GM12865 (cell line): ENCODE measurements around the gene ZNF763.
A peak's percentile ranks its signal among the peaks of the same experiment; 100 is the strongest.
"Not testable (repeated sequence)": the region's sequence is repeated elsewhere in the genome, so short reads cannot be mapped to it uniquely, and the experiment has no call there.

Source experiments
- DNase-seq: peaks from one replicate; pipeline ENCODE4 v3.0.0; 2010; ENCODE audit warnings: low read depth
- H3K4me3 ChIP-seq: 2 replicates; pipeline ENCODE4 v1.5.1; 2011; ENCODE audit warnings: mild to moderate bottlenecking, low read depth, low read length, control low read depth
- TF ChIP-seq, protein P1 (sequence below): IDR thresholded peaks from 2 replicates; pipeline ENCODE4 v1.5.1; 2011; ENCODE audit warnings: low read length, control low read depth, low read depth, inconsistent platforms; ENCODE audit not compliant: insufficient read depth; ENCODE audit errors: missing control alignments

Gene ZNF763

DNA sequence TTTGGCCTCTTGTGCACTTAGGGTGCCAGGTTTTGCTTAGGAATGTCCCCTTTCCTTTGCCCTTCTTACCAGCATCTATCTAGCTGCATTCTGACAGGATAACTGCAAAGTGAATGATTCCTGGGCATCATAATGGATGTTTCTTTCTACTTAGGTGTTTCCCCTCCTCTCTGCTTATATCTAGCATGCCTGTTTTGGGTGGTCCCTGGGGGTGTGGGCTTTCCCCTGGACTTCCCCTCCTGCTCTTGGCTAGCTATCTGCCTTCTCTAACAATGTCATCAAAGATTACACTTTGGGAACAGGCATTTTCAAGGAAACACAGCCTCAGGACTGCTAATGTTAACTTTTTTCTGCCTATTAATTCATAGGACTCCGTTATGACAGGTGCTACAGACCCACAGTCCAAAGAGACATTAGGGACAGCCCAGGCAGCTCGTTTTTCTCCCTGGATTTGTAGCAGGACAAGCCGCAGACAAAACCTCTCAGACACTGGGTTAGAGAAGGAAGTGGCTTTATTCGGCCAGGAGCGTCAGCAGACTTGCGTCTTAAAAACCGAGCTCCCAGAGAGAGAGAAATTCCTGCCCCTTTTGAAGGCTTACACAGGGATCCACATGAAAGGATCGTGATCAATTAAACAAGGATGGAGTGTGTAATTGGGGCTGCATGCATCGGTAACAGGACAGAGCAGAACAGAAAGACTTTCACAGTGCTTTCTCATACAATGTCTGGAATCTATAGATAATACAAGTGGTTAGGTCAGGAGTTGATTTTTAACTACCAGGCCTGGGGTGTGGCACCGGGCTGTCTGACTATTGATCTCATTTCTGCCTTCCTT lies 22.6 kb upstream of the ZNF763 start:
- TF ChIP-seq, protein P1, sequence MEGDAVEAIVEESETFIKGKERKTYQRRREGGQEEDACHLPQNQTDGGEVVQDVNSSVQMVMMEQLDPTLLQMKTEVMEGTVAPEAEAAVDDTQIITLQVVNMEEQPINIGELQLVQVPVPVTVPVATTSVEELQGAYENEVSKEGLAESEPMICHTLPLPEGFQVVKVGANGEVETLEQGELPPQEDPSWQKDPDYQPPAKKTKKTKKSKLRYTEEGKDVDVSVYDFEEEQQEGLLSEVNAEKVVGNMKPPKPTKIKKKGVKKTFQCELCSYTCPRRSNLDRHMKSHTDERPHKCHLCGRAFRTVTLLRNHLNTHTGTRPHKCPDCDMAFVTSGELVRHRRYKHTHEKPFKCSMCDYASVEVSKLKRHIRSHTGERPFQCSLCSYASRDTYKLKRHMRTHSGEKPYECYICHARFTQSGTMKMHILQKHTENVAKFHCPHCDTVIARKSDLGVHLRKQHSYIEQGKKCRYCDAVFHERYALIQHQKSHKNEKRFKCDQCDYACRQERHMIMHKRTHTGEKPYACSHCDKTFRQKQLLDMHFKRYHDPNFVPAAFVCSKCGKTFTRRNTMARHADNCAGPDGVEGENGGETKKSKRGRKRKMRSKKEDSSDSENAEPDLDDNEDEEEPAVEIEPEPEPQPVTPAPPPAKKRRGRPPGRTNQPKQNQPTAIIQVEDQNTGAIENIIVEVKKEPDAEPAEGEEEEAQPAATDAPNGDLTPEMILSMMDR = no peak
- no peak overlapping the region for H3K4me3 ChIP-seq
- DNase-seq = no peak

DNA sequence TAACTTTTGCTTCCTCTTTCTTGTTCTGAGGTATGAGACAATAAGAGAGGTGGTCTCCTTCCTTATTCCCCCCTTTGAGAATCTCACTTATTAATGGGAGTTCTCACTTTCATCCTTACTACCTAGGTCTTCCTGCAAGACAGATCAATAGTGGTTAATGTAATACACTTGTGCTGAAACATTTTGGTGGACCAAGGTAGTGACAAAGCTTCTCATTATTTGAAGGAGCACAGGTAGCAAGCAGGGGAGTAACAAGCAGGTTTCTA lies 22.1 kb upstream of the ZNF763 start:
- no peak for DNase-seq
- TF ChIP-seq, protein P1 = no peak
- H3K4me3 ChIP-seq = no peak overlapping the region

DNA sequence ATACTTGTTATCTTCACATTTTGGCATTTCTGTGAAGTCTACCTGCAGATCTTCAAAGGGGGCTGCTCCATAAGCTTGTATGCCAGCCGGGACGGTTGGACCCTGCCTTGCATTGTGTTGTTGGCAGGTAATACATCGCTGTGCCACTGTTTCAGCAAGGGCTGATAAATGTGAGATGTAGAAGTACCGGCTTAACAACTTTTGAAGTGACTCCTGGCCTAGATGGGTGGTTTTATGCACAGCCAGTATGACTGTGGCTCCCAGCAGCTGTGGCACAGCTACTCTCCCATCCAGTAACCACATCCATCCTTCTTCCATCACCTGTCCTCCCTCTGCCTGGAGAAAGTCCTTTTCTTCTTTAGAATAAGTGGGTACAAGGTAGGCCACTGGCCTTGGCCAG lies 20.2 kb upstream of the ZNF763 start:
- DNase-seq = no peak
- TF ChIP-seq, protein P1 = no peak
- no peak overlapping the region for H3K4me3 ChIP-seq

DNA sequence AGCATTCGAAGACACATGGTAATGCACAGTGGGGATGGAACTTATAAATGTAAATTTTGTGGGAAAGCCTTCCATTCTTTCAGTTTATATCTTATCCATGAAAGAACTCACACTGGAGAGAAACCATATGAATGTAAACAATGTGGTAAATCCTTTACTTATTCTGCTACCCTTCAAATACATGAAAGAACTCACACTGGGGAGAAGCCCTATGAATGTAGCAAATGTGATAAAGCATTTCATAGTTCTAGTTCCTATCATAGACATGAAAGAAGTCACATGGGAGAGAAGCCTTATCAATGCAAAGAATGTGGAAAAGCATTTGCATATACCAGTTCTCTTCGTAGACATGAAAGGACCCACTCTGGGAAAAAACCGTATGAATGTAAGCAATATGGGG lies 16.2 kb upstream of the ZNF763 start:
- DNase-seq = no peak
- TF ChIP-seq, protein P1 = no peak
- H3K4me3 ChIP-seq = no peak overlapping the region

DNA sequence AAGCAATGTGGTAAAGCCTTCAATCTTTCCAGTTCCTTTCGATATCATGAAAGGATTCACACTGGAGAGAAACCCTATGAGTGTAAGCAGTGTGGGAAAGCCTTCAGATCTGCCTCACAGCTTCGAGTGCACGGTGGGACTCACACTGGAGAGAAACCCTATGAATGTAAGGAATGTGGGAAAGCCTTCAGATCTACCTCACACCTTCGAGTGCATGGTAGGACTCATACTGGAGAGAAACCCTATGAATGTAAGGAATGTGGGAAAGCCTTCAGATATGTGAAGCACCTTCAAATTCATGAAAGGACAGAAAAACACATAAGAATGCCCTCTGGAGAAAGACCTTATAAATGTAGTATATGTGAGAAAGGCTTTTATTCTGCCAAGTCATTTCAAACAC lies 15.6 kb upstream of the ZNF763 start:
- TF ChIP-seq, protein P1 = no peak
- DNase-seq = peak; percentile 17
- H3K4me3 ChIP-seq = no peak overlapping the region

DNA sequence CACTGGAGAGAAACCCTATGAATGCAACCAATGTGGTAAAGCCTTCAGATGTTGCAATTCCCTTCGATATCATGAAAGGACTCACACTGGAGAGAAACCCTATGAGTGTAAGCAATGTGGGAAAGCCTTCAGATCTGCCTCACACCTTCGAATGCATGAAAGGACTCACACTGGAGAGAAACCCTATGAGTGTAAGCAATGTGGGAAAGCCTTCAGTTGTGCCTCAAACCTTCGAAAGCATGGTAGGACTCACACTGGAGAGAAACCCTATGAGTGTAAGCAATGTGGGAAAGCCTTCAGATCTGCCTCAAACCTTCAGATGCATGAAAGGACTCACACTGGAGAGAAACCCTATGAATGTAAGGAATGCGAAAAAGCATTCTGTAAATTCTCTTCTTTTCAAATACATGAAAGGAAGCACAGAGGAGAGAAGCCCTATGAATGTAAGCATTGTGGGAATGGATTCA lies 15.2 kb upstream of the ZNF763 start:
- not testable (repeated sequence) for H3K4me3 ChIP-seq

DNA sequence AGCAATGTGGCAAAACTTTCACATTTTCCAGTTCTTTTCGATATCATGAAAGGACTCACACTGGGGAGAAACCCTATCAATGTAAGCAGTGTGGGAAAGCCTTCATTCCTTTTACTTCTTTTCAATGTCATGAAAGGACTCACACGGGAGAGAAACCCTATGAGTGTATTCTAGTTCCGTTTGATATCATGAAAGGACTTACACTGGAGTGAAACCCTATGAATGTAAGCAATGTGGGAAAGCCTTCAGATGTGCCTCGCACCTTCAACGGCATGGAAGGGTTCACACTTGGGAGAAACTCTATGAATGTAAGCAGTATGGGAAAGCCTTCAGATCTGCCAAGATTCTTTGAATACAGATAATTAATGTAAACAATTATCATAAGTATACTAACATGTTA lies 14.5 kb upstream of the ZNF763 start:
- H3K4me3 ChIP-seq = no peak overlapping the region
- TF ChIP-seq, protein P1 = no peak
- no peak for DNase-seq

More for the DNA sequence above, 15.2 kb upstream of the ZNF763 start:
- DNase-seq = not testable (repeated sequence)
